ENCODE measurements around the gene UBA6.

The UBA6 gene

GRCh38 chr4:67721770-67722597 is 21.0 kb upstream of the UBA6 start:
- Histone ChIP-seq H3K4me1 (ENCODE audit: insufficient read depth, insufficient read length) (no peaks in the 10 kb centered on the region), H3K27me3 (ENCODE audit: insufficient read depth, insufficient read length) (no peaks in the 10 kb centered on the region), H3K9ac (ENCODE audit: insufficient read length, low read depth) (no peak overlapping the region), H3K36me3 (ENCODE audit: insufficient read depth, insufficient read length, low read length) (peaks cover 13% of the 10 kb centered on the region), H3K9me3 (ENCODE audit: insufficient read depth, low read length) (peaks cover 1% of the 10 kb centered on the region; the same call in 1 of the 2 replicates), H3K4me3 (ENCODE audit: insufficient read length, low read depth) (no peak overlapping the region)
- no peak for TF ChIP-seq YY1 (IDR thresholded peaks at IDR 0.05; ENCODE audit: insufficient read depth, insufficient read length)
- TF ChIP-seq ZNF274 (IDR thresholded peaks at IDR 0.05; ENCODE audit: low read depth, low read length) = no peak
- no peak for TF ChIP-seq SUZ12 (IDR thresholded peaks at IDR 0.05; ENCODE audit: extremely low read depth, insufficient read depth, insufficient read length)
- no peak for DNase-seq (ENCODE audit: low read depth, low spot score)

- Histone ChIP-seq H3K9ac (ENCODE audit: insufficient read length, low read depth) (no peak overlapping the region), H3K4me1 (ENCODE audit: insufficient read depth, insufficient read length) (no peaks in the 10 kb centered on the region), H3K27me3 (ENCODE audit: insufficient read depth, insufficient read length) (no peaks in the 10 kb centered on the region), H3K4me3 (ENCODE audit: insufficient read length, low read depth) (no peak overlapping the region), H3K9me3 (ENCODE audit: insufficient read depth, low read length) (no peaks in the 10 kb centered on the region), H3K36me3 (ENCODE audit: insufficient read depth, insufficient read length, low read length) (peaks cover 19% of the 10 kb centered on the region)
- TF ChIP-seq YY1 (IDR thresholded peaks at IDR 0.05; ENCODE audit: insufficient read depth, insufficient read length) (no peak), ZNF274 (IDR thresholded peaks at IDR 0.05; ENCODE audit: low read depth, low read length) (no peak), SUZ12 (IDR thresholded peaks at IDR 0.05; ENCODE audit: extremely low read depth, insufficient read depth, insufficient read length) (no peak)
- no peak for DNase-seq (ENCODE audit: low read depth, low spot score)
Observed at GRCh38 chr4:67721315-67721769, 20.4 kb upstream of the UBA6 start.

- H3K4me3 ChIP-seq (ENCODE audit: insufficient read length, low read depth) = no peak overlapping the region
- no peaks in the 10 kb centered on the region for H3K27me3 ChIP-seq (ENCODE audit: insufficient read depth, insufficient read length)
- TF ChIP-seq YY1 (IDR thresholded peaks at IDR 0.05; ENCODE audit: insufficient read depth, insufficient read length) (no peak), ZNF274 (IDR thresholded peaks at IDR 0.05; ENCODE audit: low read depth, low read length) (no peak), SUZ12 (IDR thresholded peaks at IDR 0.05; ENCODE audit: extremely low read depth, insufficient read depth, insufficient read length) (no peak)
- H3K36me3 ChIP-seq (ENCODE audit: insufficient read depth, insufficient read length, low read length) = peaks cover 19% of the 10 kb centered on the region
- no peak for DNase-seq (ENCODE audit: low read depth, low spot score)
- no peaks in the 10 kb centered on the region for H3K9me3 ChIP-seq (ENCODE audit: insufficient read depth, low read length)
- H3K4me1 ChIP-seq (ENCODE audit: insufficient read depth, insufficient read length) = no peaks in the 10 kb centered on the region
- no peak overlapping the region for H3K9ac ChIP-seq (ENCODE audit: insufficient read length, low read depth)
Observed at GRCh38 chr4:67719953-67720617, 19.1 kb upstream of the UBA6 start.

- Histone ChIP-seq H3K9ac (ENCODE audit: insufficient read length, low read depth) (no peak overlapping the region), H3K9me3 (ENCODE audit: insufficient read depth, low read length) (no peaks in the 10 kb centered on the region), H3K27me3 (ENCODE audit: insufficient read depth, insufficient read length) (no peaks in the 10 kb centered on the region), H3K36me3 (ENCODE audit: insufficient read depth, insufficient read length, low read length) (peaks cover 19% of the 10 kb centered on the region), H3K4me1 (ENCODE audit: insufficient read depth, insufficient read length) (no peaks in the 10 kb centered on the region), H3K4me3 (ENCODE audit: insufficient read length, low read depth) (no peak overlapping the region)
- DNase-seq (ENCODE audit: low read depth, low spot score) = no peak
- TF ChIP-seq ZNF274 (IDR thresholded peaks at IDR 0.05; ENCODE audit: low read depth, low read length) (no peak), SUZ12 (IDR thresholded peaks at IDR 0.05; ENCODE audit: extremely low read depth, insufficient read depth, insufficient read length) (no peak), YY1 (IDR thresholded peaks at IDR 0.05; ENCODE audit: insufficient read depth, insufficient read length) (no peak)
Observed at GRCh38 chr4:67718848-67719247, 17.9 kb upstream of the UBA6 start.

GRCh38 chr4:67717586-67717985 is 16.6 kb upstream of the UBA6 start:
- TF ChIP-seq YY1 (IDR thresholded peaks at IDR 0.05; ENCODE audit: insufficient read depth, insufficient read length) (no peak), SUZ12 (IDR thresholded peaks at IDR 0.05; ENCODE audit: extremely low read depth, insufficient read depth, insufficient read length) (no peak), ZNF274 (IDR thresholded peaks at IDR 0.05; ENCODE audit: low read depth, low read length) (no peak)
- Histone ChIP-seq H3K4me3 (ENCODE audit: insufficient read length, low read depth) (no peak overlapping the region), H3K9me3 (ENCODE audit: insufficient read depth, low read length) (no peaks in the 10 kb centered on the region), H3K4me1 (ENCODE audit: insufficient read depth, insufficient read length) (peaks cover 8% of the 10 kb centered on the region), H3K36me3 (ENCODE audit: insufficient read depth, insufficient read length, low read length) (peaks cover 19% of the 10 kb centered on the region), H3K9ac (ENCODE audit: insufficient read length, low read depth) (no peak overlapping the region), H3K27me3 (ENCODE audit: insufficient read depth, insufficient read length) (no peaks in the 10 kb centered on the region)
- no peak for DNase-seq (ENCODE audit: low read depth, low spot score)

GRCh38 chr4:67714955-67715354 is 14.0 kb upstream of the UBA6 start:
- no peak overlapping the region for H3K9ac ChIP-seq (ENCODE audit: insufficient read length, low read depth)
- H3K4me3 ChIP-seq (ENCODE audit: insufficient read length, low read depth) = no peak overlapping the region
- peaks cover 9% of the 10 kb centered on the region for H3K4me1 ChIP-seq (ENCODE audit: insufficient read depth, insufficient read length)
- TF ChIP-seq ZNF274 (IDR thresholded peaks at IDR 0.05; ENCODE audit: low read depth, low read length) (no peak), YY1 (IDR thresholded peaks at IDR 0.05; ENCODE audit: insufficient read depth, insufficient read length) (no peak), SUZ12 (IDR thresholded peaks at IDR 0.05; ENCODE audit: extremely low read depth, insufficient read depth, insufficient read length) (no peak)
- DNase-seq (ENCODE audit: low read depth, low spot score) = no peak
- peaks cover 14% of the 10 kb centered on the region for H3K36me3 ChIP-seq (ENCODE audit: insufficient read depth, insufficient read length, low read length)
- H3K27me3 ChIP-seq (ENCODE audit: insufficient read depth, insufficient read length) = no peaks in the 10 kb centered on the region
- H3K9me3 ChIP-seq (ENCODE audit: insufficient read depth, low read length) = no peaks in the 10 kb centered on the region

GRCh38 chr4:67714248-67714583 is 13.3 kb upstream of the UBA6 start:
- H3K9me3 ChIP-seq (ENCODE audit: insufficient read depth, low read length) = no peaks in the 10 kb centered on the region
- no peak for TF ChIP-seq YY1 (IDR thresholded peaks at IDR 0.05; ENCODE audit: insufficient read depth, insufficient read length)
- no peaks in the 10 kb centered on the region for H3K27me3 ChIP-seq (ENCODE audit: insufficient read depth, insufficient read length)
- no peak overlapping the region for H3K9ac ChIP-seq (ENCODE audit: insufficient read length, low read depth)
- peaks cover 13% of the 10 kb centered on the region for H3K36me3 ChIP-seq (ENCODE audit: insufficient read depth, insufficient read length, low read length)
- H3K4me1 ChIP-seq (ENCODE audit: insufficient read depth, insufficient read length) = peaks cover 9% of the 10 kb centered on the region
- no peak overlapping the region for H3K4me3 ChIP-seq (ENCODE audit: insufficient read length, low read depth)
- no peak for DNase-seq (ENCODE audit: low read depth, low spot score)

Measured in NT2/D1 (cell line).